Measurements from ENCODE around the gene NRDC.

DNA sequence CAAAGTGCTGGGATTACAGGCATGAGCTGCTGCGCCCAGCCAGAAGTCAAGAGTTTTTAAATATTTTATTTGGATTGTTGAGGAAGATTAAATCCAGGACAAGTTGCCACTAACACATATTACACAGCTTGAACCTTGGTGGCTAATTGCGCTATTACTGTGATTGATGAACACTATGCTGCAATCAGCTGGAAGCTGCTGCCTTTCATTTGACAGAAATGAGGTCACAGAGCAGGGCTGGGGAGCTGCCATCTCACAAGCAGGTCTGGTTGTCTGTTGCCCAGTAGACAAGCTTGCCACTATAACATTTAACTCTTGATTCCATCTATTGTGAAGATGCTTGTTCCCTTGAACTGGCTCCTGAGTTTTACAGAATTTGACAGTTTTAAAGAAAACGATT is 37.4 kb upstream of the NRDC start:
- TF ChIP-seq CTCF (IDR thresholded peaks at IDR 0.05; ENCODE audit: low read depth, low read length, poor library complexity, severe bottlenecking), result no peak
- no peak for TF ChIP-seq EZH2phosphoT487 (IDR thresholded peaks at IDR 0.05; ENCODE audit: borderline replicate concordance, low read length)

All from DOHH2 (cell line).